Measurements from ENCODE around the gene TCF7L1.
"Not testable (repeated sequence)": the region's sequence is repeated elsewhere in the genome, so short reads cannot be mapped to it uniquely, and the experiment has no call there.

Gene TCF7L1

GRCh38 chr2:85329181-85329651 is 196.0 kb downstream of the TCF7L1 start:
- no peak overlapping the region for H3K4me3 ChIP-seq (ENCODE audit: control insufficient read depth, low read depth, low read length)
- no peak for DNase-seq (ENCODE audit: low read depth)
- TF ChIP-seq CTCF (IDR thresholded peaks at IDR 0.05; ENCODE audit: control insufficient read depth, insufficient read depth, low read depth, low read length, missing control alignments), result no peak

DNA sequence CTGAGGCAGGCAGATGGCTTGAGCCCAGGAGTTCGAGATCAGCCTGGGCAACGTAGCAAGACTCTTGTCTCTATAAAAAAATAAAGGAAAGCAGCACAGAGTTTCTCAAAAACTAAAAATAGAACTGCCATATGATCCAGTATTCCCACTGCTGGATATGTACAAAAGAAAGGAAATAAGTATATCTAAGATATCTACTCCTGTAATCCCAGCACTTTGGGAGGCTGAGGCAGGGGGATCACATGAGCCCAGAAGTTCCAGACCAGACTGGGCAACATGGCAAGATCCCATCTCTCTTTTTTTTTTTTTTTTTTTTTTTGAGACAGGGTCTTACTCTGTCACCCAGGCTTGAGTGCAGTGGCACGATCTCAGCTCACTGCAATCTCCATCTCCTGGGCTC is 196.5 kb downstream of the TCF7L1 start:
- not testable (repeated sequence) for DNase-seq (ENCODE audit: low read depth); H3K4me3 ChIP-seq (ENCODE audit: control insufficient read depth, low read depth, low read length)

DNA sequence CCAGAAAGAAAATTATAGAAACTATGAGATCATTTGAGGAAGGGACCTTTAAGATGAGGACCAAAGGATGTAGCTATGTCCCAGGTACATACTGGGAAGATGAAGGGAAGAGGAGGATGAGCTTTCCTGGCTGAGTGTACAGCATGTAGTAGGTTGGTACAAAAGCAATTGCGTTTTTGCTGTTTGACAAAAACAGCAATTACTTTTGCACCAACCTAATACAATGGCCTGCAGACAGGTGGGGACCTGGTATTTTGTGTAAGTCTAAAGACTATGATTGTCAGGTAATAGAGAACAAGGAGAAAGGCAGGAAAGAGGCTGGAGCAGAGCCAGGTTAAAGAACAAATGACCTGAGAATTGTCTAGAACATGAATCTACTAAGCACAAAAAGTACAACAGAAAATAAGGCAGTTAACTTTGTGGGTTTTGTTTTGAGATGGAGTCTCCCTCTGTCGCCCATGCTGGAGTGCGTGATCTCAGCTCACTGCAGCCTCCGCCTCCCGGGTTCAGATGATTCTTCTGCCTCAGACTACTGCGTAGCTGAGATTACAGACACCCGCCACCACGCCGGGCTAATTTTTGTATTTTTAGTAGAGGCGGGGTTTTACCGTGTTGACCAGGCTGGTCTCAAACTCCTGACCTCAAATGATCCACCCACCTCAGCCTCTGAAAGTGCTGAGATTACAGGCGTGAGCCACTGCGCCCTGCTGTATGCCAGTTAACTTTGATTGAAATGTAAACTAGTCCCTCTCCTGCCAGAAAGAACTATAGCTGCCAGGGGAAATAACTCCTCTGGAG is 197.8 kb downstream of the TCF7L1 start:
- H3K4me3 ChIP-seq (ENCODE audit: control insufficient read depth, low read depth, low read length), result no peak overlapping the region
- DNase-seq (ENCODE audit: low read depth), result no peak
- TF ChIP-seq CTCF (IDR thresholded peaks at IDR 0.05; ENCODE audit: control insufficient read depth, insufficient read depth, low read depth, low read length, missing control alignments), result no peak

GRCh38 chr2:85333877-85334276 is 200.7 kb downstream of the TCF7L1 start:
- not testable (repeated sequence) for H3K4me3 ChIP-seq (ENCODE audit: control insufficient read depth, low read depth, low read length); DNase-seq (ENCODE audit: low read depth)

DNA sequence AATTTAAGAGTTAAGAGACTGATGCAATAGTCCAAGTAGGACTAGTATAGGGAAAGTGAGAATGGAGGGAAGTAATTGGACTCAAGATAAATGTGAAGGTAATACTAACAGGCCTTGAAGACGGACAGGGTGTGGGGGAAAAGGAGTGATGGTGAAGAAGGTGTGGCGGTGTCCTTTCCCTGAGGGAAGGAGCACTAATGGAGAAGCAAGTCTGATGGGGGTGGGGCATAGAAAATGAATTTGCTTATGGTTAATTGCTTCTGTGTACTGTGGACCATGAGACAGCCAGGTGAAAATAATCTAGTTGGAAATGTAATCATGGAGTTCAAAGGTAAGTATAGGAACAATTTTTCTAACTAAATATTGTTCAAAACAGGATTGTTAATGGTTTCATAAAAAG is 201.7 kb downstream of the TCF7L1 start:
- no peak for TF ChIP-seq CTCF (IDR thresholded peaks at IDR 0.05; ENCODE audit: control insufficient read depth, insufficient read depth, low read depth, low read length, missing control alignments)
- no peak for DNase-seq (ENCODE audit: low read depth)
- H3K4me3 ChIP-seq (ENCODE audit: control insufficient read depth, low read depth, low read length), result no peak overlapping the region

DNA sequence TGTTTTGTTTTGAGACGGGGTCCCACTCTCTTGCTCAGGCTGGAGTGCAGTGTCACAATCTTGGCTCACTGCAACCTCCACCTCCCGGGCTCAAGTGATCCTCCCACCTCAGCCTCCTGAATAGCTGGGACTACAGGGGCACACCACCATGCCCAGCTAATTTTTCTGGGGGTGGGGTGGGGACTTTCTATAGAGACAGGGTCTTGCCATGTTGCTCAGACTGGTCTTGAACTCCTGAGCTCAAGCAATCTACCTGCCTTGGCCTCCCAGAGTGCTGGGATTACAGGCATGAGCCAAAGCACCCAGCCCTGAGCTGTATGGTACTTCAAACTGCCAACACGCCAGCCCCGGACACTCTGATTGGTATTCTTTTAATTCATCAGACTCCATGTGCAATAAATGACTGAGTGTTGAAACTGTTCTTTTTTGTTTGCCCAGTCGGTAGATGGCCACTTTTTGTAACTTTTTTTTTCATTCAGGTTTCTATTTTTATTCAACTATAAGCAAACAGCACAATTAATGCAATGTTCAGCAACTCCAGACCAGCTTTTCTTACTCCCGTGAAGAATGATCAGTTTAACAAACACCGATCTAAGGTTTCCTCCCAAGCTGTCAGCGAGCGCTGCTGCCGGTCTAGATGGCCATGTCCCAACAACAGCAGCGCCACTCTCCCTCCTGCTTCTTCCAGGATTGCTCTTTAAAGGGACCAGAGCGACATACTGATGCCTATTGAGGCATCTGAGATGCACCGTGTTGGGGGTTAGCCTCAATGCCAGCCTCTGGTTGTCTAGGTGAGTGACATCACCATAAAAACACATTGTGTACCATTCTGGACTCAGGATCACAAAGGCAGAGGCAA is 207.1 kb downstream of the TCF7L1 start:
- TF ChIP-seq CTCF (IDR thresholded peaks at IDR 0.05; ENCODE audit: control insufficient read depth, insufficient read depth, low read depth, low read length, missing control alignments), result no peak
- no peak for DNase-seq (ENCODE audit: low read depth)
- H3K4me3 ChIP-seq (ENCODE audit: control insufficient read depth, low read depth, low read length), result no peak overlapping the region

GRCh38 chr2:85341269-85342029 is 208.3 kb downstream of the TCF7L1 start:
- TF ChIP-seq CTCF (IDR thresholded peaks at IDR 0.05; ENCODE audit: control insufficient read depth, insufficient read depth, low read depth, low read length, missing control alignments), result no peak

More at GRCh38 chr2:85341269-85342029, 208.3 kb downstream of the TCF7L1 start:
- DNase-seq (ENCODE audit: low read depth), result no peak
- H3K4me3 ChIP-seq (ENCODE audit: control insufficient read depth, low read depth, low read length), result no peak overlapping the region
